Pancreas (tissue), 10 donors: ENCODE measurements around the gene RGS10. TPM values are rescaled to one million over a fixed set of nuclear protein-coding genes. Genes with fewer than 3 reads are reported as not detected.

Experiments used
- ATAC-seq, 4 donors: fragments of 200-7000 bp; cut with Tn5 transposase; one replicate each; pipeline versions ENCODE4 v1.8.0 to v1.9.1; 2020; ENCODE audit warnings: mild to moderate bottlenecking in 4 of 4, moderate library complexity in 4 of 4
- DNase-seq, 6 donors: peaks; one replicate each; pipeline ENCODE4 v3.0.0-alpha.2; 2020
- FAIRE-seq: peaks from 2 replicates; lab custom pipeline; 2012; peaks lifted over from hg19 to GRCh38; lab: Jason Lieb, UNC
- H3K27ac ChIP-seq, 4 donors: fragments of 200-600 bp; sonication (generic); 1 replicate in 3 of 4; 2 replicates in 1 of 4; pipeline versions ENCODE4 v1.5.0 to v1.8.0; 2020
- H3K27me3 ChIP-seq, 4 donors: fragments of 200-600 bp; one replicate each; pipeline ENCODE4 v1.8.0; 2021
- H3K36me3 ChIP-seq, 3 donors: fragments of 200-600 bp; sonication (generic) in 1 of 3; one replicate each; pipeline versions ENCODE4 v1.5.0 to v1.8.0; 2020 to 2021
- H3K4me1 ChIP-seq, 3 donors: fragments of 200-600 bp; one replicate each; pipeline ENCODE4 v1.8.0; 2021
- H3K4me3 ChIP-seq, 4 donors: fragments of 200-600 bp; sonication (generic) in 2 of 4; one replicate each; pipeline versions ENCODE4 v1.5.0 to v1.8.0; 2020 to 2021
- H3K9me3 ChIP-seq, 4 donors: fragments of 200-600 bp; one replicate each; pipeline ENCODE4 v1.8.0; 2021
- CTCF ChIP-seq, 4 donors: fragments of 200-600 bp; sonication (generic) in 3 of 4; IDR thresholded peaks; one replicate each; pipeline versions ENCODE4 v1.5.0 to v1.8.0; 2021; ENCODE audit warnings: antibody characterized with exemption in 4 of 4
- WGBS, 2 donors: extraction: QIAGEN DNeasy Blood & Tissue Kit; methylation state at CpG; one replicate each; pipeline ENCODE4 v1.1.7; 2013; 5-methylcytosine and 5-hydroxymethylcytosine counted together
- intact Hi-C, 3 donors: fragments of 100-400 bp; cut with DNase I; formaldehyde crosslinking; loops; one replicate each; pipeline versions ENCODE4 v1.11.1 to v1.14.2; 2022
- polyA plus RNA-seq, 2 donors: library from polyadenylated mRNA; stranded (reverse); fragments of 200-250 nt; gene quantifications; one replicate each; pipeline ENCODE4 v1.2.3, GENCODE V29; 2013
- total RNA-seq, 6 donors: library from RNA; stranded (reverse); fragmentation: NEBNext Ultra II Directional in 4 of 6; extraction: Animal tissue kit (Norgen Biotek cat#: 25700) in 4 of 6; gene quantifications; one replicate each; pipeline versions ENCODE4 v1.2.1 to v1.2.4, GENCODE V29; 2021 to 2023
- donor health status: healthy with polysubstance abuse.
- donor health status: DM: no; HTN: no; CAD: no; lungs with moderate emphysema.
- donor health status: DM: no; HTN: no; CAD: no.
- donor health status: control.
- donor health status: control.
- donor health status: Bipolar disorder and iron deficiency.
- donor health status: DM: yes; HTN: yes; CAD: no.
- donor health status: DM: no; HTN: no; CAD: no.
- donor health status: DM: no; HTN: no; CAD: no.
- donor health status: DM: yes; HTN: yes; CAD: no.

RGS10 gene
- total and polyA plus RNA-seq, 8 donors: 0.42 to 15.9 (median 4.4) TPM

GRCh38 chr10:119488675-119489074 lies 53.8 kb downstream of the RGS10 start:
- H3K27me3 ChIP-seq: no peaks in the 10 kb centered on the region
- H3K36me3 ChIP-seq: no peaks in the 10 kb centered on the region
- no peaks in the 10 kb centered on the region for H3K9me3 ChIP-seq
- intact Hi-C loops: no loop called here
- WGBS, 2 donors: 69 to 80% methylated on average over 7 of the region's 7 CpGs
- no peak overlapping the region for H3K27ac ChIP-seq
- DNase-seq (no peak), FAIRE-seq (no peak), ATAC-seq (no peak)
- no peak overlapping the region for H3K4me3 ChIP-seq
- no peak for TF ChIP-seq CTCF (IDR thresholded peaks at IDR 0.05)
- peaks cover 0 to 4% (median 0%) of the 10 kb centered on the region in 3 donors for H3K4me1 ChIP-seq

GRCh38 chr10:119483839-119484238 lies 58.7 kb downstream of the RGS10 start:
- ATAC-seq (no peak), FAIRE-seq (no peak), DNase-seq (no peak)
- Histone ChIP-seq H3K4me3 (no peak overlapping the region), H3K4me1 (no peaks in the 10 kb centered on the region), H3K9me3 (no peaks in the 10 kb centered on the region), H3K27ac (no peak overlapping the region), H3K27me3 (no peaks in the 10 kb centered on the region), H3K36me3 (no peaks in the 10 kb centered on the region)
- intact Hi-C loops: no loop called here
- WGBS, 2 donors: 72 to 82% methylated on average over 9 of the region's 9 CpGs
- TF ChIP-seq CTCF (IDR thresholded peaks at IDR 0.05): no peak

- no peak for TF ChIP-seq CTCF (IDR thresholded peaks at IDR 0.05)
- Histone ChIP-seq H3K36me3 (no peaks in the 10 kb centered on the region), H3K27ac (no peak overlapping the region), H3K4me1 (no peaks in the 10 kb centered on the region), H3K4me3 (no peak overlapping the region), H3K9me3 (no peaks in the 10 kb centered on the region), H3K27me3 (no peaks in the 10 kb centered on the region)
- FAIRE-seq (no peak), ATAC-seq (no peak), DNase-seq (no peak)
- intact Hi-C loops: no loop called here
- 90 to 94% methylated on average over 6 of the region's 6 CpGs for WGBS, 2 donors
Observed at GRCh38 chr10:119483001-119483400, 59.5 kb downstream of the RGS10 start.

- FAIRE-seq (no peak), ATAC-seq (no peak)
- intact Hi-C loops: no loop called here
Observed at GRCh38 chr10:119481781-119482426, 60.6 kb downstream of the RGS10 start.

More at GRCh38 chr10:119481781-119482426, 60.6 kb downstream of the RGS10 start:
- 76 to 83% methylated on average over 12 of the region's 12 CpGs for WGBS, 2 donors
- DNase-seq: no peak
- Histone ChIP-seq H3K27me3 (no peaks in the 10 kb centered on the region), H3K9me3 (no peaks in the 10 kb centered on the region), H3K36me3 (no peaks in the 10 kb centered on the region), H3K27ac (no peak overlapping the region), H3K4me1 (no peaks in the 10 kb centered on the region), H3K4me3 (no peak overlapping the region)
- no peak for TF ChIP-seq CTCF (IDR thresholded peaks at IDR 0.05)
